HepG2 (cell line): Measurements from ENCODE around the gene ERBB3. TPM values are rescaled to one million over a fixed set of nuclear protein-coding genes. Genes with fewer than 3 reads are reported as not detected.

Experiments
- CCAR2 ChIP-seq: fragments of 200-400 bp; formaldehyde crosslinking; optimal IDR thresholded peaks from 2 replicates; pipeline ENCODE3; 2018; ENCODE audit warnings: low read depth, mild to moderate bottlenecking, low read length, moderate library complexity
- CENPX ChIP-seq: sonication (generic); formaldehyde crosslinking; IDR thresholded peaks from 2 replicates; pipeline ENCODE4 v1.9.0; 2021; ENCODE audit warnings: mild to moderate bottlenecking, missing genetic modification reagents, moderate library complexity
- DR1 ChIP-seq: sonication (generic); formaldehyde crosslinking; IDR thresholded peaks from 2 replicates; pipeline ENCODE4 v1.8.0; 2021; ENCODE audit warnings: mild to moderate bottlenecking, missing genetic modification reagents, inconsistent platforms
- GABPB1 ChIP-seq: IDR thresholded peaks from 2 replicates; pipeline ENCODE4 v1.6.1; 2016; ENCODE audit warnings: mild to moderate bottlenecking, missing genetic modification reagents, moderate library complexity, missing compliant biosample characterization
- HHEX ChIP-seq: IDR thresholded peaks from 2 replicates; pipeline ENCODE4 v1.6.1; 2016; ENCODE audit warnings: control low read depth
- JDP2 ChIP-seq: sonication (generic); formaldehyde crosslinking; IDR thresholded peaks from 2 replicates; pipeline ENCODE4 v1.8.1; 2022; ENCODE audit warnings: missing genetic modification reagents, borderline replicate concordance
- SNRNP70 ChIP-seq: fragments of 200-400 bp; formaldehyde crosslinking; IDR thresholded peaks from 2 replicates; pipeline ENCODE4 v1.6.1; 2017; ENCODE audit warnings: mild to moderate bottlenecking, low read depth, low read length, moderate library complexity
- TSC22D2 ChIP-seq: sonication (generic); formaldehyde crosslinking; IDR thresholded peaks from 2 replicates; pipeline ENCODE4 v1.5.1; 2020; ENCODE audit warnings: missing genetic modification reagents, mild to moderate bottlenecking, borderline replicate concordance
- U2AF2 ChIP-seq: fragments of 200-400 bp; formaldehyde crosslinking; IDR thresholded peaks from 2 replicates; pipeline ENCODE4 v1.6.1; 2017; ENCODE audit warnings: low read depth, mild to moderate bottlenecking, low read length
- ZBTB38 ChIP-seq: sonication (generic); formaldehyde crosslinking; IDR thresholded peaks from 2 replicates; pipeline ENCODE4 v1.5.1; 2020; ENCODE audit warnings: mild to moderate bottlenecking, missing genetic modification reagents
- ZFYVE20 ChIP-seq: sonication (generic); formaldehyde crosslinking; IDR thresholded peaks from 2 replicates; pipeline ENCODE4 v1.8.0; 2023; ENCODE audit warnings: low read depth, mild to moderate bottlenecking, moderate library complexity, missing genetic modification reagents, borderline replicate concordance
- ZNF382 ChIP-seq: sonication (generic); formaldehyde crosslinking; IDR thresholded peaks from 2 replicates; pipeline ENCODE4 v1.5.0; 2020; ENCODE audit warnings: missing genetic modification reagents, mild to moderate bottlenecking, borderline replicate concordance
- ZNF616 ChIP-seq: sonication (generic); formaldehyde crosslinking; IDR thresholded peaks from 2 replicates; pipeline ENCODE4 v1.5.0; 2020; ENCODE audit warnings: low read depth, mild to moderate bottlenecking, missing genetic modification reagents
- ZNF883 ChIP-seq: sonication (generic); formaldehyde crosslinking; IDR thresholded peaks from 2 replicates; pipeline ENCODE4 v1.5.1; 2020; ENCODE audit warnings: mild to moderate bottlenecking, missing genetic modification reagents; ENCODE audit errors: not compliant biosample characterization
- polyA plus RNA-seq, 8 experiments: library from polyadenylated mRNA; depleted of rRNA in 3 of 8; stranded (reverse) in 7 of 8; unstranded in 1 of 8; fragments of >200 nt; fragmentation: Illumina TruSeq in 4 of 8; extraction: Trizol in 4 of 8; gene quantifications; 2 replicates each; pipeline versions ENCODE4 v1.2.1 to v1.2.3, GENCODE V29; 2011 to 2016; ENCODE audit warnings: low read depth in 4 of 8, missing spikeins in 1 of 8, mixed read lengths in 1 of 8; ENCODE audit not compliant: insufficient read depth in 1 of 8
- total RNA-seq, 5 experiments: library from RNA; depleted of rRNA; stranded (reverse); fragments of >200 nt; fragmentation: Illumina TruSeq; extraction: Trizol; gene quantifications; 2 replicates each; pipeline ENCODE4 v1.2.3, GENCODE V29; 2016; ENCODE audit warnings: low read depth in 1 of 5
- TF ChIP-seq, protein P1 (sequence below): sonication (generic); formaldehyde crosslinking; conservative IDR thresholded peaks from 2 replicates; pipeline ENCODE4 v1.4.0; 2020; ENCODE audit warnings: missing genetic modification reagents
- TF ChIP-seq, protein P2 (sequence below): sonication (generic); formaldehyde crosslinking; IDR thresholded peaks from 2 replicates; pipeline ENCODE4 v1.8.0; 2022; ENCODE audit warnings: mild to moderate bottlenecking, missing genetic modification reagents, borderline replicate concordance
- TF ChIP-seq, protein P3 (sequence below): sonication (generic); formaldehyde crosslinking; IDR thresholded peaks from 2 replicates; pipeline ENCODE4 v1.4.0; 2020; ENCODE audit warnings: missing genetic modification reagents, mild to moderate bottlenecking, borderline replicate concordance
- TF ChIP-seq, protein P4 (sequence below): IDR thresholded peaks from 2 replicates; pipeline ENCODE4 v1.4.0; 2020; ENCODE audit warnings: mild to moderate bottlenecking, missing genetic modification reagents

Gene ERBB3
- total and polyA plus RNA-seq, 2 of the 13 experiments (the other 11 are each of a cell fraction or from before 2014, with no cell fraction given) = 93.6 to 358 TPM

DNA sequence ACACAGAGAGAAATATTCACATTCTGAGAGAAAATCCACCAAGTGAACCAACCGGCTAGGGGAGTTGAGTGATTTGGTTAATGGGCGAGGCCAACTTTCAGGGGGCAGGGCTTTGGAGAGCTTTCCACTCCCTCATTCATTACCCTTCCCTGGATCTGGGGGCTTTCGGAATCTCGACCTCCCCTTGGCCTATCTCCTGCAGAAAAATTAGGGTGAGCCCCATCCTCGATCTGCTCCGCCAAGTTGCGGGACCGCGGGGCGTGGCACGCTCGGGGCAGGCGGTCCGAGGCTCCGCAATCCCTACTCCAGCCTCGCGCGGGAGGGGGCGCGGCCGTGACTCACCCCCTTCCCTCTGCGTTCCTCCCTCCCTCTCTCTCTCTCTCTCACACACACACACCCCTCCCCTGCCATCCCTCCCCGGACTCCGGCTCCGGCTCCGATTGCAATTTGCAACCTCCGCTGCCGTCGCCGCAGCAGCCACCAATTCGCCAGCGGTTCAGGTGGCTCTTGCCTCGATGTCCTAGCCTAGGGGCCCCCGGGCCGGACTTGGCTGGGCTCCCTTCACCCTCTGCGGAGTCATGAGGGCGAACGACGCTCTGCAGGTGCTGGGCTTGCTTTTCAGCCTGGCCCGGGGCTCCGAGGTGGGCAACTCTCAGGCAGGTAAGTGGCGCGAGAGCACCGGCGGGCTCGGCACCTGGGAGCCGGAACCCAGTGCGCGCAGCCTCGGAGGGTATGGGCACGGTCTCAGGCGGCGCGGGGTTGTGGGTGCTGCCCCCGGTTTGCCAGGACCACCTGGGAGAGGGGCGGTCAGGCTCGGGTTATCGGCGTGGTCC, at the start of gene ERBB3 (continued):
- TF ChIP-seq, protein P1, sequence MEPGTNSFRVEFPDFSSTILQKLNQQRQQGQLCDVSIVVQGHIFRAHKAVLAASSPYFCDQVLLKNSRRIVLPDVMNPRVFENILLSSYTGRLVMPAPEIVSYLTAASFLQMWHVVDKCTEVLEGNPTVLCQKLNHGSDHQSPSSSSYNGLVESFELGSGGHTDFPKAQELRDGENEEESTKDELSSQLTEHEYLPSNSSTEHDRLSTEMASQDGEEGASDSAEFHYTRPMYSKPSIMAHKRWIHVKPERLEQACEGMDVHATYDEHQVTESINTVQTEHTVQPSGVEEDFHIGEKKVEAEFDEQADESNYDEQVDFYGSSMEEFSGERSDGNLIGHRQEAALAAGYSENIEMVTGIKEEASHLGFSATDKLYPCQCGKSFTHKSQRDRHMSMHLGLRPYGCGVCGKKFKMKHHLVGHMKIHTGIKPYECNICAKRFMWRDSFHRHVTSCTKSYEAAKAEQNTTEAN (CRISPR knock-in tag) = peak; percentile 66; the same call in 1 of the 2 replicates
- no peak for TF ChIP-seq SNRNP70
- TF ChIP-seq, protein P2, sequence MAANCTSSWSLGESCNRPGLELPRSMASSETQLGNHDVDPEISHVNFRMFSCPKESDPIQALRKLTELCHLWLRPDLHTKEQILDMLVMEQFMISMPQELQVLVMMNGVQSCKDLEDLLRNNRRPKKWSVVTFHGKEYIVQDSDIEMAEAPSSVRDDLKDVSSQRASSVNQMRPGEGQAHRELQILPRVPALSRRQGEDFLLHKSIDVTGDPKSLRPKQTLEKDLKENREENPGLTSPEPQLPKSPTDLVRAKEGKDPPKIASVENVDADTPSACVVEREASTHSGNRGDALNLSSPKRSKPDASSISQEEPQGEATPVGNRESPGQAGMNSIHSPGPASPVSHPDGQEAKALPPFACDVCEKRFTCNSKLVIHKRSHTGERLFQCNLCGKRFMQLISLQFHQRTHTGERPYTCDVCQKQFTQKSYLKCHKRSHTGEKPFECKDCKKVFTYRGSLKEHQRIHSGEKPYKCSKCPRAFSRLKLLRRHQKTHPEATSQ (CRISPR knock-in tag) = peak; percentile 53; the same call in 1 of the 2 replicates
- TF ChIP-seq ZNF883 = no peak
- TF ChIP-seq DR1 = 0 out of 2 replicates have a peak, but pooled peaks have one; percentile 69
- peak; percentile 21; the same call in 1 of the 2 replicates for TF ChIP-seq JDP2 (CRISPR knock-in tag)
- TF ChIP-seq TSC22D2 (CRISPR knock-in tag) = no peak
- TF ChIP-seq ZFYVE20 = 0 out of 2 replicates have a peak, but pooled peaks have one; percentile 22
- TF ChIP-seq, protein P3, sequence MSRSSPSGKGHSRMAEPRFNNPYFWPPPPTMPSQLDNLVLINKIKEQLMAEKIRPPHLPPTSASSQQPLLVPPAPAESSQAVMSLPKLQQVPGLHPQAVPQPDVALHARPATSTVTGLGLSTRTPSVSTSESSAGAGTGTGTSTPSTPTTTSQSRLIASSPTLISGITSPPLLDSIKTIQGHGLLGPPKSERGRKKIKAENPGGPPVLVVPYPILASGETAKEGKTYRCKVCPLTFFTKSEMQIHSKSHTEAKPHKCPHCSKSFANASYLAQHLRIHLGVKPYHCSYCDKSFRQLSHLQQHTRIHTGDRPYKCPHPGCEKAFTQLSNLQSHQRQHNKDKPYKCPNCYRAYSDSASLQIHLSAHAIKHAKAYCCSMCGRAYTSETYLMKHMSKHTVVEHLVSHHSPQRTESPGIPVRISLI (CRISPR knock-in tag) = no peak
- peak; percentile 72 for TF ChIP-seq GABPB1
- peak; percentile 35; the same call in 1 of the 2 replicates for TF ChIP-seq ZNF616 (CRISPR knock-in tag)
- no peak for TF ChIP-seq HHEX (CRISPR knock-in tag)
- no peak for TF ChIP-seq CENPX (CRISPR knock-in tag)
- no peak for TF ChIP-seq ZNF382 (CRISPR knock-in tag)
- TF ChIP-seq CCAR2 = no peak
- TF ChIP-seq ZBTB38 (CRISPR knock-in tag) = 0 out of 2 replicates have a peak, but pooled peaks have one; percentile 20
- TF ChIP-seq, protein P4, sequence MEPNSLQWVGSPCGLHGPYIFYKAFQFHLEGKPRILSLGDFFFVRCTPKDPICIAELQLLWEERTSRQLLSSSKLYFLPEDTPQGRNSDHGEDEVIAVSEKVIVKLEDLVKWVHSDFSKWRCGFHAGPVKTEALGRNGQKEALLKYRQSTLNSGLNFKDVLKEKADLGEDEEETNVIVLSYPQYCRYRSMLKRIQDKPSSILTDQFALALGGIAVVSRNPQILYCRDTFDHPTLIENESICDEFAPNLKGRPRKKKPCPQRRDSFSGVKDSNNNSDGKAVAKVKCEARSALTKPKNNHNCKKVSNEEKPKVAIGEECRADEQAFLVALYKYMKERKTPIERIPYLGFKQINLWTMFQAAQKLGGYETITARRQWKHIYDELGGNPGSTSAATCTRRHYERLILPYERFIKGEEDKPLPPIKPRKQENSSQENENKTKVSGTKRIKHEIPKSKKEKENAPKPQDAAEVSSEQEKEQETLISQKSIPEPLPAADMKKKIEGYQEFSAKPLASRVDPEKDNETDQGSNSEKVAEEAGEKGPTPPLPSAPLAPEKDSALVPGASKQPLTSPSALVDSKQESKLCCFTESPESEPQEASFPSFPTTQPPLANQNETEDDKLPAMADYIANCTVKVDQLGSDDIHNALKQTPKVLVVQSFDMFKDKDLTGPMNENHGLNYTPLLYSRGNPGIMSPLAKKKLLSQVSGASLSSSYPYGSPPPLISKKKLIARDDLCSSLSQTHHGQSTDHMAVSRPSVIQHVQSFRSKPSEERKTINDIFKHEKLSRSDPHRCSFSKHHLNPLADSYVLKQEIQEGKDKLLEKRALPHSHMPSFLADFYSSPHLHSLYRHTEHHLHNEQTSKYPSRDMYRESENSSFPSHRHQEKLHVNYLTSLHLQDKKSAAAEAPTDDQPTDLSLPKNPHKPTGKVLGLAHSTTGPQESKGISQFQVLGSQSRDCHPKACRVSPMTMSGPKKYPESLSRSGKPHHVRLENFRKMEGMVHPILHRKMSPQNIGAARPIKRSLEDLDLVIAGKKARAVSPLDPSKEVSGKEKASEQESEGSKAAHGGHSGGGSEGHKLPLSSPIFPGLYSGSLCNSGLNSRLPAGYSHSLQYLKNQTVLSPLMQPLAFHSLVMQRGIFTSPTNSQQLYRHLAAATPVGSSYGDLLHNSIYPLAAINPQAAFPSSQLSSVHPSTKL = peak; percentile 63; the same call in 1 of the 2 replicates
- no peak for TF ChIP-seq U2AF2
